HepG2 (cell line): ENCODE data around the gene SCAPER. TPM values are rescaled to one million over a fixed set of nuclear protein-coding genes. Genes with fewer than 3 reads are reported as not detected.

Source experiments
- GATAD2A ChIP-seq: IDR thresholded peaks from 2 replicates; pipeline ENCODE4 v1.6.1; 2016
- NCOR1 ChIP-seq: fragments of 200-600 bp; sonication (generic); IDR thresholded peaks from 2 replicates; pipeline ENCODE4 v1.7.0; 2017; ENCODE audit warnings: antibody characterized with exemption, low read length, borderline replicate concordance
- NFIC ChIP-seq: IDR thresholded peaks from 2 replicates; pipeline ENCODE4 v1.6.1; 2012; ENCODE audit warnings: mild to moderate bottlenecking, low read length, inconsistent platforms
- NR2F2 ChIP-seq: IDR thresholded peaks from 2 replicates; pipeline ENCODE4 v1.6.1; 2012; ENCODE audit warnings: low read depth, inconsistent platforms, borderline replicate concordance
- NR2F6 ChIP-seq, 2 experiments: IDR thresholded peaks; 2 replicates each; pipeline ENCODE4 v1.6.1; 2016; ENCODE audit warnings: antibody characterized with exemption in 1 of 2, mild to moderate bottlenecking in 1 of 2
- RBM22 ChIP-seq: fragments of 200-400 bp; formaldehyde crosslinking; optimal IDR thresholded peaks from 2 replicates; pipeline ENCODE3; 2017; ENCODE audit warnings: mild to moderate bottlenecking, low read length, moderate library complexity
- SYNCRIP ChIP-seq: fragments of 200-400 bp; formaldehyde crosslinking; IDR thresholded peaks from 2 replicates; pipeline ENCODE4 v1.6.1; 2018; ENCODE audit warnings: mild to moderate bottlenecking, low read depth, low read length; ENCODE audit not compliant: insufficient read depth
- TOPORS ChIP-seq: sonication (generic); formaldehyde crosslinking; IDR thresholded peaks from 2 replicates; pipeline ENCODE4 v1.8.0; 2023; ENCODE audit warnings: mild to moderate bottlenecking, missing genetic modification reagents
- ZNF292 ChIP-seq: sonication (generic); formaldehyde crosslinking; IDR thresholded peaks from 2 replicates; pipeline ENCODE4 v1.8.1; 2022; ENCODE audit warnings: mild to moderate bottlenecking, low read depth, missing genetic modification reagents, borderline replicate concordance
- ZNF550 ChIP-seq: sonication (generic); formaldehyde crosslinking; IDR thresholded peaks from 2 replicates; pipeline ENCODE4 v1.4.0; 2020; ENCODE audit warnings: mild to moderate bottlenecking, missing genetic modification reagents, borderline replicate concordance
- ZNF749 ChIP-seq: sonication (generic); formaldehyde crosslinking; IDR thresholded peaks from 2 replicates; pipeline ENCODE4 v1.8.0; 2022; ENCODE audit warnings: mild to moderate bottlenecking, missing genetic modification reagents, moderate library complexity, borderline replicate concordance
- polyA plus RNA-seq, 8 experiments: library from polyadenylated mRNA; depleted of rRNA in 3 of 8; stranded (reverse) in 7 of 8; unstranded in 1 of 8; fragments of >200 nt; fragmentation: Illumina TruSeq in 4 of 8; extraction: Trizol in 4 of 8; gene quantifications; 2 replicates each; pipeline versions ENCODE4 v1.2.1 to v1.2.3, GENCODE V29; 2011 to 2016; ENCODE audit warnings: low read depth in 4 of 8, missing spikeins in 1 of 8, mixed read lengths in 1 of 8; ENCODE audit not compliant: insufficient read depth in 1 of 8
- total RNA-seq, 5 experiments: library from RNA; depleted of rRNA; stranded (reverse); fragments of >200 nt; fragmentation: Illumina TruSeq; extraction: Trizol; gene quantifications; 2 replicates each; pipeline ENCODE4 v1.2.3, GENCODE V29; 2016; ENCODE audit warnings: low read depth in 1 of 5
- TF ChIP-seq, protein P1 (sequence below): sonication (generic); formaldehyde crosslinking; IDR thresholded peaks from 2 replicates; pipeline ENCODE4 v1.4.0; 2020; ENCODE audit warnings: low read depth, mild to moderate bottlenecking, missing genetic modification reagents
- TF ChIP-seq, protein P2 (sequence below): sonication (generic); formaldehyde crosslinking; IDR thresholded peaks from 2 replicates; pipeline ENCODE4 v1.4.0; 2020; ENCODE audit warnings: mild to moderate bottlenecking, missing genetic modification reagents, borderline replicate concordance
- TF ChIP-seq, protein P3 (sequence below): IDR thresholded peaks from 2 replicates; pipeline ENCODE4 v1.4.0; 2020; ENCODE audit warnings: mild to moderate bottlenecking, missing genetic modification reagents
- TF ChIP-seq, protein P4 (sequence below): sonication (generic); formaldehyde crosslinking; IDR thresholded peaks from 2 replicates; pipeline ENCODE4 v1.4.0; 2020; ENCODE audit warnings: missing genetic modification reagents
- TF ChIP-seq, protein P5 (sequence below): IDR thresholded peaks from 2 replicates; pipeline ENCODE4 v1.6.1; 2016; ENCODE audit warnings: missing biosample characterization, missing genetic modification reagents, low read depth

SCAPER gene
- total and polyA plus RNA-seq, 2 of the 13 experiments (the other 11 are each of a cell fraction or from before 2014, with no cell fraction given): 4.3 to 10.5 TPM

DNA sequence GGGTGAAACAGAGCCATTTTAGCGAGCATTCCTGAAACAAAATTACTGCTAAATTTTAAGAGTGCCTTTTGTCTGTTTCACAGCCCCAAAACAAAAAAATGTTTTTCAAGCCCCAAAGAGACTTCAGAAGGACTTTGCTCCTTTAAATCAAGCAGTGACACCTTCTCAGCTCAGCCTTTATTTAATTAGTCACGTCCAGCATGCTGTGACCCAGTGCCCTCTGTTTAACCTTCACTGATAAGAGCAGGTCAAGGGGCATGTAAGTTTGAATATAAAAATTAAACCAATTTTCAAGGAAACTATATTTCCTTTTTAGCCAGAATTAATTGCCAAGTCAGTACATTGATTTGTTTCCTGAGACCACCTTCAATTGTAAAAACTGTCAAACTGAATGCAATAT lies 527.9 kb downstream of the SCAPER start (continued):
- TF ChIP-seq, protein P1, sequence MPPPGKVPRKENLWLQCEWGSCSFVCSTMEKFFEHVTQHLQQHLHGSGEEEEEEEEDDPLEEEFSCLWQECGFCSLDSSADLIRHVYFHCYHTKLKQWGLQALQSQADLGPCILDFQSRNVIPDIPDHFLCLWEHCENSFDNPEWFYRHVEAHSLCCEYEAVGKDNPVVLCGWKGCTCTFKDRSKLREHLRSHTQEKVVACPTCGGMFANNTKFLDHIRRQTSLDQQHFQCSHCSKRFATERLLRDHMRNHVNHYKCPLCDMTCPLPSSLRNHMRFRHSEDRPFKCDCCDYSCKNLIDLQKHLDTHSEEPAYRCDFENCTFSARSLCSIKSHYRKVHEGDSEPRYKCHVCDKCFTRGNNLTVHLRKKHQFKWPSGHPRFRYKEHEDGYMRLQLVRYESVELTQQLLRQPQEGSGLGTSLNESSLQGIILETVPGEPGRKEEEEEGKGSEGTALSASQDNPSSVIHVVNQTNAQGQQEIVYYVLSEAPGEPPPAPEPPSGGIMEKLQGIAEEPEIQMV (CRISPR knock-in tag): no peak
- TF ChIP-seq, protein P2, sequence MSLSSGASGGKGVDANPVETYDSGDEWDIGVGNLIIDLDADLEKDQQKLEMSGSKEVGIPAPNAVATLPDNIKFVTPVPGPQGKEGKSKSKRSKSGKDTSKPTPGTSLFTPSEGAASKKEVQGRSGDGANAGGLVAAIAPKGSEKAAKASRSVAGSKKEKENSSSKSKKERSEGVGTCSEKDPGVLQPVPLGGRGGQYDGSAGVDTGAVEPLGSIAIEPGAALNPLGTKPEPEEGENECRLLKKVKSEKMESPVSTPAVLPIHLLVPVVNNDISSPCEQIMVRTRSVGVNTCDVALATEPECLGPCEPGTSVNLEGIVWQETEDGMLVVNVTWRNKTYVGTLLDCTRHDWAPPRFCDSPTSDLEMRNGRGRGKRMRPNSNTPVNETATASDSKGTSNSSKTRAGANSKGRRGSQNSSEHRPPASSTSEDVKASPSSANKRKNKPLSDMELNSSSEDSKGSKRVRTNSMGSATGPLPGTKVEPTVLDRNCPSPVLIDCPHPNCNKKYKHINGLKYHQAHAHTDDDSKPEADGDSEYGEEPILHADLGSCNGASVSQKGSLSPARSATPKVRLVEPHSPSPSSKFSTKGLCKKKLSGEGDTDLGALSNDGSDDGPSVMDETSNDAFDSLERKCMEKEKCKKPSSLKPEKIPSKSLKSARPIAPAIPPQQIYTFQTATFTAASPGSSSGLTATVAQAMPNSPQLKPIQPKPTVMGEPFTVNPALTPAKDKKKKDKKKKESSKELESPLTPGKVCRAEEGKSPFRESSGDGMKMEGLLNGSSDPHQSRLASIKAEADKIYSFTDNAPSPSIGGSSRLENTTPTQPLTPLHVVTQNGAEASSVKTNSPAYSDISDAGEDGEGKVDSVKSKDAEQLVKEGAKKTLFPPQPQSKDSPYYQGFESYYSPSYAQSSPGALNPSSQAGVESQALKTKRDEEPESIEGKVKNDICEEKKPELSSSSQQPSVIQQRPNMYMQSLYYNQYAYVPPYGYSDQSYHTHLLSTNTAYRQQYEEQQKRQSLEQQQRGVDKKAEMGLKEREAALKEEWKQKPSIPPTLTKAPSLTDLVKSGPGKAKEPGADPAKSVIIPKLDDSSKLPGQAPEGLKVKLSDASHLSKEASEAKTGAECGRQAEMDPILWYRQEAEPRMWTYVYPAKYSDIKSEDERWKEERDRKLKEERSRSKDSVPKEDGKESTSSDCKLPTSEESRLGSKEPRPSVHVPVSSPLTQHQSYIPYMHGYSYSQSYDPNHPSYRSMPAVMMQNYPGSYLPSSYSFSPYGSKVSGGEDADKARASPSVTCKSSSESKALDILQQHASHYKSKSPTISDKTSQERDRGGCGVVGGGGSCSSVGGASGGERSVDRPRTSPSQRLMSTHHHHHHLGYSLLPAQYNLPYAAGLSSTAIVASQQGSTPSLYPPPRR (CRISPR knock-in tag): no peak
- TF ChIP-seq NFIC (no peak), NR2F6 (IDR thresholded peaks at IDR 0.05) (peak; percentile 91), NR2F6 (CRISPR knock-in tag; IDR thresholded peaks at IDR 0.05) (peak; percentile 86), TOPORS (CRISPR knock-in tag) (no peak), SYNCRIP (no peak), GATAD2A (no peak), NR2F2 (peak; percentile 74), ZNF292 (no peak), ZNF749 (CRISPR knock-in tag) (no peak), NCOR1 (peak; percentile 56; the same call in 1 of the 2 replicates), RBM22 (no peak), ZNF550 (CRISPR knock-in tag) (no peak)
- TF ChIP-seq, protein P3, sequence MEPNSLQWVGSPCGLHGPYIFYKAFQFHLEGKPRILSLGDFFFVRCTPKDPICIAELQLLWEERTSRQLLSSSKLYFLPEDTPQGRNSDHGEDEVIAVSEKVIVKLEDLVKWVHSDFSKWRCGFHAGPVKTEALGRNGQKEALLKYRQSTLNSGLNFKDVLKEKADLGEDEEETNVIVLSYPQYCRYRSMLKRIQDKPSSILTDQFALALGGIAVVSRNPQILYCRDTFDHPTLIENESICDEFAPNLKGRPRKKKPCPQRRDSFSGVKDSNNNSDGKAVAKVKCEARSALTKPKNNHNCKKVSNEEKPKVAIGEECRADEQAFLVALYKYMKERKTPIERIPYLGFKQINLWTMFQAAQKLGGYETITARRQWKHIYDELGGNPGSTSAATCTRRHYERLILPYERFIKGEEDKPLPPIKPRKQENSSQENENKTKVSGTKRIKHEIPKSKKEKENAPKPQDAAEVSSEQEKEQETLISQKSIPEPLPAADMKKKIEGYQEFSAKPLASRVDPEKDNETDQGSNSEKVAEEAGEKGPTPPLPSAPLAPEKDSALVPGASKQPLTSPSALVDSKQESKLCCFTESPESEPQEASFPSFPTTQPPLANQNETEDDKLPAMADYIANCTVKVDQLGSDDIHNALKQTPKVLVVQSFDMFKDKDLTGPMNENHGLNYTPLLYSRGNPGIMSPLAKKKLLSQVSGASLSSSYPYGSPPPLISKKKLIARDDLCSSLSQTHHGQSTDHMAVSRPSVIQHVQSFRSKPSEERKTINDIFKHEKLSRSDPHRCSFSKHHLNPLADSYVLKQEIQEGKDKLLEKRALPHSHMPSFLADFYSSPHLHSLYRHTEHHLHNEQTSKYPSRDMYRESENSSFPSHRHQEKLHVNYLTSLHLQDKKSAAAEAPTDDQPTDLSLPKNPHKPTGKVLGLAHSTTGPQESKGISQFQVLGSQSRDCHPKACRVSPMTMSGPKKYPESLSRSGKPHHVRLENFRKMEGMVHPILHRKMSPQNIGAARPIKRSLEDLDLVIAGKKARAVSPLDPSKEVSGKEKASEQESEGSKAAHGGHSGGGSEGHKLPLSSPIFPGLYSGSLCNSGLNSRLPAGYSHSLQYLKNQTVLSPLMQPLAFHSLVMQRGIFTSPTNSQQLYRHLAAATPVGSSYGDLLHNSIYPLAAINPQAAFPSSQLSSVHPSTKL (CRISPR knock-in tag): peak; percentile 57; the same call in 1 of the 2 replicates
- TF ChIP-seq, protein P4, sequence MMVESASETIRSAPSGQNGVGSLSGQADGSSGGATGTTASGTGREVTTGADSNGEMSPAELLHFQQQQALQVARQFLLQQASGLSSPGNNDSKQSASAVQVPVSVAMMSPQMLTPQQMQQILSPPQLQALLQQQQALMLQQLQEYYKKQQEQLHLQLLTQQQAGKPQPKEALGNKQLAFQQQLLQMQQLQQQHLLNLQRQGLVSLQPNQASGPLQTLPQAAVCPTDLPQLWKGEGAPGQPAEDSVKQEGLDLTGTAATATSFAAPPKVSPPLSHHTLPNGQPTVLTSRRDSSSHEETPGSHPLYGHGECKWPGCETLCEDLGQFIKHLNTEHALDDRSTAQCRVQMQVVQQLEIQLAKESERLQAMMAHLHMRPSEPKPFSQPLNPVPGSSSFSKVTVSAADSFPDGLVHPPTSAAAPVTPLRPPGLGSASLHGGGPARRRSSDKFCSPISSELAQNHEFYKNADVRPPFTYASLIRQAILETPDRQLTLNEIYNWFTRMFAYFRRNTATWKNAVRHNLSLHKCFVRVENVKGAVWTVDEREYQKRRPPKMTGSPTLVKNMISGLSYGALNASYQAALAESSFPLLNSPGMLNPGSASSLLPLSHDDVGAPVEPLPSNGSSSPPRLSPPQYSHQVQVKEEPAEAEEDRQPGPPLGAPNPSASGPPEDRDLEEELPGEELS: 0 out of 2 replicates have a peak, but pooled peaks have one; percentile 27
- TF ChIP-seq, protein P5, sequence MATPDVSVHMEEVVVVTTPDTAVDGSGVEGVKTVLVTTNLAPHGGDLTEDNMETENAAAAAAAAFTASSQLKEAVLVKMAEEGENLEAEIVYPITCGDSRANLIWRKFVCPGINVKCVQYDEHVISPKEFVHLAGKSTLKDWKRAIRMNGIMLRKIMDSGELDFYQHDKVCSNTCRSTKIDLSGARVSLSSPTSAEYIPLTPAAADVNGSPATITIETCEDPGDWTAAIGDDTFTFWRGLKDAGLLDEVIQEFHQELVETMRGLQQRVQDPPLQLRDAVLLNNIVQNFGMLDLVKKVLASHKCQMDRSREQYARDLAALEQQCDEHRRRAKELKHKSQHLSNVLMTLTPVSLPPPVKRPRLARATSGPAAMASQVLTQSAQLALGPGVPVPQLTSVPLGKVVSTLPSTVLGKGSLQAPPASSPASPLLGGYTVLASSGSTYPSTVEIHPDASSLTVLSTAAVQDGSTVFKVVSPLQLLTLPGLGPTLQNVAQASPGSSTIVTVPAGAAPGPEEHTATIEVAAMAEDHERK (CRISPR knock-in tag): no peak
